SK-N-SH treated with all-trans-retinoic acid at 6 μM for 48 hours (cell line): Measurements from ENCODE around the gene PRSS22.

ENCODE experiments used
- ARNTL ChIP-seq: fragments of 450-650 bp; formaldehyde crosslinking; IDR thresholded peaks from 2 replicates; pipeline ENCODE4 v1.5.0; 2020; ENCODE audit warnings: low read depth, mild to moderate bottlenecking, moderate library complexity, borderline replicate concordance
- BACH2 ChIP-seq: fragments of 250-450 bp; sonication (Bioruptor Pico); IDR thresholded peaks from 2 replicates; pipeline ENCODE4 v1.9.0; 2021; ENCODE audit warnings: mild to moderate bottlenecking, borderline replicate concordance
- CSRNP3 ChIP-seq: fragments of 250-450 bp; sonication (Bioruptor Pico); IDR thresholded peaks from 2 replicates; pipeline ENCODE4 v1.5.1; 2021; ENCODE audit warnings: mild to moderate bottlenecking, moderate library complexity
- GLIS3 ChIP-seq: fragments of 250-450 bp; sonication (Bioruptor Pico); IDR thresholded peaks from 2 replicates; pipeline ENCODE4 v1.5.0; 2020; ENCODE audit warnings: mild to moderate bottlenecking, moderate library complexity
- ZNF70 ChIP-seq: fragments of 450-650 bp; formaldehyde crosslinking; IDR thresholded peaks from 2 replicates; pipeline ENCODE4 v1.5.0; 2020; ENCODE audit warnings: mild to moderate bottlenecking, moderate library complexity

GRCh38 chr16:2804728-2805127, 53.2 kb downstream of the PRSS22 start:
- TF ChIP-seq CSRNP3 = no peak
- no peak for TF ChIP-seq ARNTL (CRISPR knock-in tag)
- no peak for TF ChIP-seq BACH2
- TF ChIP-seq ZNF70 (CRISPR knock-in tag) = no peak
- TF ChIP-seq GLIS3 (CRISPR knock-in tag) = no peak
